Stimulated activated naive CD4-positive, alpha-beta T cell (primary cell): ENCODE measurements around the gene CARNS1.
"Not testable (repeated sequence)": the region's sequence is repeated elsewhere in the genome, so short reads cannot be mapped to it uniquely, and the experiment has no call there.

Experiments used
- DNase-seq, 6 experiments: peaks; one replicate each; lab custom pipeline; 2025; lab: John Stamatoyannopoulos, UW

The CARNS1 gene

GRCh38 chr11:67465530-67465929, 50.1 kb downstream of the CARNS1 start:
- DNase-seq: not testable (repeated sequence)

GRCh38 chr11:67466367-67466766, 50.9 kb downstream of the CARNS1 start:
- DNase-seq: no peak

- no peak for DNase-seq
Observed at GRCh38 chr11:67466962-67467771, 51.7 kb downstream of the CARNS1 start.

- no peak for DNase-seq
Observed at GRCh38 chr11:67468056-67468455, 52.6 kb downstream of the CARNS1 start.

- DNase-seq: peak in 1 of 6 experiments; percentile 51
Observed at GRCh38 chr11:67468456-67468758, 52.9 kb downstream of the CARNS1 start.

GRCh38 chr11:67468759-67469507, 53.5 kb downstream of the CARNS1 start, which contains the start of gene TMEM134:
Gene TMEM134, minus strand, starts transcription at chr11:67469251. Its CDS starts 59 bp downstream, at chr11:67469192.
- peak; percentile 82 to 92 (median 90) for DNase-seq

- DNase-seq: no peak
Observed at GRCh38 chr11:67469508-67469811, 54.0 kb downstream of the CARNS1 start.

GRCh38 chr11:67470337-67471002, 55.0 kb downstream of the CARNS1 start:
- no peak for DNase-seq

- no peak for DNase-seq
Observed at GRCh38 chr11:67472882-67473281, 57.4 kb downstream of the CARNS1 start.
